Measurements from ENCODE around the gene UMAD1. TPM values are rescaled to one million over a fixed set of nuclear protein-coding genes. Genes with fewer than 3 reads are reported as not detected.

The UMAD1 gene
- total RNA-seq, 1 donor from 2014 or later = 16.4 TPM

GRCh38 chr7:7914547-7914946 lies 274.0 kb downstream of the UMAD1 start:
- Histone ChIP-seq H3K27ac (replicated peaks) (no peak overlapping the region), H3K4me1 (peaks cover 8% of the 10 kb centered on the region), H3K9me3 (replicated peaks) (no peaks in the 10 kb centered on the region), H3K36me3 (no peaks in the 10 kb centered on the region), H3K4me3 (no peak overlapping the region), H3K27me3 (ENCODE audit: low read depth) (no peaks in the 10 kb centered on the region)
- intact Hi-C loops (cut with micrococcal nuclease) = no loop called here
- TF ChIP-seq CTCF (IDR thresholded peaks at IDR 0.05; ENCODE audit: borderline replicate concordance) = no peak
- DNase-seq = no peak

GRCh38 chr7:7916064-7916463 lies 275.5 kb downstream of the UMAD1 start:
- DNase-seq = no peak
- intact Hi-C loops (cut with micrococcal nuclease) = no loop called here
- Histone ChIP-seq H3K9me3 (replicated peaks) (no peaks in the 10 kb centered on the region), H3K27ac (replicated peaks) (no peak overlapping the region), H3K27me3 (ENCODE audit: low read depth) (no peaks in the 10 kb centered on the region), H3K4me3 (no peak overlapping the region), H3K4me1 (peaks cover 8% of the 10 kb centered on the region), H3K36me3 (no peaks in the 10 kb centered on the region)
- no peak for TF ChIP-seq CTCF (IDR thresholded peaks at IDR 0.05; ENCODE audit: borderline replicate concordance)

- no peak for TF ChIP-seq CTCF (IDR thresholded peaks at IDR 0.05; ENCODE audit: borderline replicate concordance)
- Histone ChIP-seq H3K36me3 (no peaks in the 10 kb centered on the region), H3K27me3 (ENCODE audit: low read depth) (no peaks in the 10 kb centered on the region), H3K4me3 (no peak overlapping the region), H3K27ac (replicated peaks) (no peak overlapping the region), H3K4me1 (peaks cover 8% of the 10 kb centered on the region), H3K9me3 (replicated peaks) (no peaks in the 10 kb centered on the region)
- intact Hi-C loops (cut with micrococcal nuclease) = no loop called here
- DNase-seq = no peak
Measured at GRCh38 chr7:7917593-7917992, 277.0 kb downstream of the UMAD1 start.

- H3K27me3 ChIP-seq (ENCODE audit: low read depth) = no peaks in the 10 kb centered on the region
- TF ChIP-seq CTCF (IDR thresholded peaks at IDR 0.05; ENCODE audit: borderline replicate concordance) = no peak
- H3K4me3 ChIP-seq = no peak overlapping the region
- intact Hi-C loops (cut with micrococcal nuclease) = no loop called here
- no peaks in the 10 kb centered on the region for H3K36me3 ChIP-seq
- DNase-seq = no peak
- no peak overlapping the region for H3K27ac ChIP-seq (replicated peaks)
- no peaks in the 10 kb centered on the region for H3K9me3 ChIP-seq (replicated peaks)
- peaks cover 5% of the 10 kb centered on the region for H3K4me1 ChIP-seq
Measured at GRCh38 chr7:7918736-7919448, 278.3 kb downstream of the UMAD1 start.

GRCh38 chr7:7919449-7919945 lies 278.9 kb downstream of the UMAD1 start:
- peaks cover 2% of the 10 kb centered on the region for H3K4me1 ChIP-seq

More at GRCh38 chr7:7919449-7919945, 278.9 kb downstream of the UMAD1 start:
- H3K27me3 ChIP-seq (ENCODE audit: low read depth) = no peaks in the 10 kb centered on the region
- no peaks in the 10 kb centered on the region for H3K36me3 ChIP-seq
- no peak for DNase-seq
- no peak overlapping the region for H3K4me3 ChIP-seq
- intact Hi-C loops (cut with micrococcal nuclease) = no loop called here
- H3K27ac ChIP-seq (replicated peaks) = no peak overlapping the region
- no peak for TF ChIP-seq CTCF (IDR thresholded peaks at IDR 0.05; ENCODE audit: borderline replicate concordance)
- H3K9me3 ChIP-seq (replicated peaks) = no peaks in the 10 kb centered on the region
